Measurements from ENCODE around the gene FHOD3. TPM values are rescaled to one million over a fixed set of nuclear protein-coding genes. Genes with fewer than 3 reads are reported as not detected.
A peak's percentile ranks its signal among the peaks of the same experiment; 100 is the strongest.

The FHOD3 gene
- total and polyA plus RNA-seq, 9 of the 15 experiments (the other 6 are each of a cell fraction or from before 2014, with no cell fraction given), result 0.11 TPM; not detected in 8

DNA sequence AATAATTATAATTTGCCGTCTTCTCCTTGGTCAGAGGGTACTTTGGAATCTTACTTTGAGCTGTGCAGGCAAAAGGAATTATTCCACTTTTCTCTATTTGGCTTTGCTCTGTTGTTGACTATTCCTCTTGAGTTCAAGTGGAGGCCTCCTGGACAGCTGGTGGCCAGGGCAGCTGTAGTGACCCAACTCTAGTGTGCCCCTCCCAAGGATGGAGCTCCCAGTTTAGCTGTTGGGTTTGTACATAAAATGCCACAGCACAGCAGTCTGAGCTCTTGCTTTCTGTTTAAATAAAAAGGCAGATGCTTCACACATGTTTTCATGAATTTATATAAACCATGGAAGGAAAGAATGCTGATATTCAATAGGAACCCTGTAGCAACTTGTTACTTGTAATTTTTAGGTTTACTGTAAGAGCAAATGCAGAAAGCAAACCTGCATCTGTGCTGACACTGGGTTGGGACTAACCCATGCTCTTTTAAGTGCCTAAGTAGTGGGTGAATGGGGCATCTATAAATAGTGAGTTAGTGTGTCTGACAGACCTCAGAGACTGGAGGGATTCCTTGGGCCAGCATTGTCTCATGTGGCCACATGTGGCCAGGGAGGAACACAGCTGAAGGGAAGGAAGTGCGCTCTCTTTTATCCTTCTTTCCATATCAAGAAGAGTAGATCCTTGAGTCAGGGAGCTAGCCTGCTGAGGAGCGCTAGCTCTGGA is 121.8 kb downstream of the FHOD3 start:
- ATAC-seq (no peak), FAIRE-seq (no peak), DNase-seq (ENCODE audit: extremely low read depth in 1 of 4, low spot score in 3 of 4) (no peak)
- Histone ChIP-seq H3K4me3 (no peak overlapping the region), H4K20me1 (replicated peaks; ENCODE audit: control insufficient read depth, insufficient read depth, low read length) (no peaks in the 10 kb centered on the region), H3K79me2 (ENCODE audit: control insufficient read depth, insufficient read depth, low read length) (no peaks in the 10 kb centered on the region), H3K9ac (ENCODE audit: insufficient read depth in 1 of 2, low read depth in 2 of 2, low read length in 2 of 2) (no peak overlapping the region), H3K9me1 (ENCODE audit: control insufficient read depth, insufficient read depth, low read length) (no peaks in the 10 kb centered on the region), H2AFZ (ENCODE audit: low read depth, low read length) (0 out of 2 replicates have a peak overlapping the region, but pooled peaks have one; percentile 6), H3K27me3 (ENCODE audit: control insufficient read depth in 2 of 2, insufficient read depth in 2 of 2, low read length in 2 of 2) (peaks cover 0 to 15% of the 10 kb centered on the region in 2 experiments; a peak in 2 of 5 replicates), H3K4me1 (replicated peaks in 1 of 2; ENCODE audit: control insufficient read depth in 2 of 2, insufficient read depth in 2 of 2, low read length in 2 of 2) (peaks cover 0 to 5% of the 10 kb centered on the region in 2 experiments; a peak in 3 of 5 replicates), H3K36me3 (ENCODE audit: control insufficient read depth, insufficient read depth, low read length) (no peaks in the 10 kb centered on the region), H3K27ac (ENCODE audit: extremely low read depth, low read depth, low read length) (no peak overlapping the region), H3K9me3 (replicated peaks; ENCODE audit: control insufficient read depth, insufficient read depth, low read depth, low read length) (no peaks in the 10 kb centered on the region), H3K4me2 (ENCODE audit: insufficient read depth, low read length) (no peak overlapping the region)
- BruUV-seq (replicated peaks), result no TSS peak
- TF ChIP-seq XRCC5 (IDR thresholded peaks at IDR 0.05; ENCODE audit: low read depth, low read length) (no peak), BCOR (IDR thresholded peaks at IDR 0.05) (no peak), ZBTB8A (IDR thresholded peaks at IDR 0.05; ENCODE audit: partially characterized antibody) (no peak), POLR2G (IDR thresholded peaks at IDR 0.05; ENCODE audit: low read depth, low read length) (no peak), OTX1 (CRISPR knock-in tag; IDR thresholded peaks at IDR 0.05) (no peak), CCAR2 (IDR thresholded peaks at IDR 0.05; ENCODE audit: low read depth, low read length) (no peak), NCOA6 (IDR thresholded peaks at IDR 0.05) (no peak), ZNF699 (CRISPR knock-in tag; IDR thresholded peaks at IDR 0.05; ENCODE audit: insufficient replicate concordance) (no peak), MYNN (IDR thresholded peaks at IDR 0.05) (no peak), MYNN (CRISPR knock-in tag; IDR thresholded peaks at IDR 0.05) (no peak), YY1 (IDR thresholded peaks at IDR 0.05; ENCODE audit: borderline replicate concordance in 1 of 3, control insufficient read depth in 1 of 3, extremely low read depth in 1 of 3, insufficient read depth in 3 of 3, insufficient read length in 1 of 3, insufficient replicate concordance in 2 of 3, low read depth in 1 of 3, low read length in 2 of 3) (no peak), CBFA2T3 (IDR thresholded peaks at IDR 0.05) (no peak), PHB (CRISPR knock-in tag; IDR thresholded peaks at IDR 0.05) (no peak)
- TF ChIP-seq, protein P1, sequence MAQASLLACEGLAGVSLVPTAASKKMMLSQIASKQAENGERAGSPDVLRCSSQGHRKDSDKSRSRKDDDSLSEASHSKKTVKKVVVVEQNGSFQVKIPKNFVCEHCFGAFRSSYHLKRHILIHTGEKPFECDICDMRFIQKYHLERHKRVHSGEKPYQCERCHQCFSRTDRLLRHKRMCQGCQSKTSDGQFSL (CRISPR knock-in tag; IDR thresholded peaks at IDR 0.05), result no peak
- TF ChIP-seq, protein P1 (tag; IDR thresholded peaks at IDR 0.05), result no peak
- TF ChIP-seq, protein P2, sequence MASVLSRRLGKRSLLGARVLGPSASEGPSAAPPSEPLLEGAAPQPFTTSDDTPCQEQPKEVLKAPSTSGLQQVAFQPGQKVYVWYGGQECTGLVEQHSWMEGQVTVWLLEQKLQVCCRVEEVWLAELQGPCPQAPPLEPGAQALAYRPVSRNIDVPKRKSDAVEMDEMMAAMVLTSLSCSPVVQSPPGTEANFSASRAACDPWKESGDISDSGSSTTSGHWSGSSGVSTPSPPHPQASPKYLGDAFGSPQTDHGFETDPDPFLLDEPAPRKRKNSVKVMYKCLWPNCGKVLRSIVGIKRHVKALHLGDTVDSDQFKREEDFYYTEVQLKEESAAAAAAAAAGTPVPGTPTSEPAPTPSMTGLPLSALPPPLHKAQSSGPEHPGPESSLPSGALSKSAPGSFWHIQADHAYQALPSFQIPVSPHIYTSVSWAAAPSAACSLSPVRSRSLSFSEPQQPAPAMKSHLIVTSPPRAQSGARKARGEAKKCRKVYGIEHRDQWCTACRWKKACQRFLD (CRISPR knock-in tag; IDR thresholded peaks at IDR 0.05), result no peak
- intact Hi-C loops (cut with micrococcal nuclease), result no loop called here
- in situ Hi-C loops (cut with MboI), result no loop called here
- WGBS (ENCODE audit: insufficient coverage, low coverage, missing lambda C conversion rate), result 15% methylated on average over 3 of the region's 3 CpGs
- ChIA-PET POLR2A (no interaction called here), CTCF (ENCODE audit: low intra/inter-chr PET ratio) (no interaction called here)

Measured in K562 (cell line).